Fibroblast of lung (primary cell): Measurements from ENCODE around the gene FNDC8. TPM values are rescaled to one million over a fixed set of nuclear protein-coding genes. Genes with fewer than 3 reads are reported as not detected.
"Not testable (repeated sequence)": the region's sequence is repeated elsewhere in the genome, so short reads cannot be mapped to it uniquely, and the experiment has no call there.

Experiments used
- DNase-seq, 2 donors: peaks; one replicate each; pipeline versions ENCODE4 v3.0.0 to v3.0.0-alpha.2; 2010; ENCODE audit warnings: low read depth in 2 of 2
- H2AFZ ChIP-seq: 2 replicates; pipeline ENCODE4 v1.5.1; 2012; ENCODE audit warnings: low read length, control low read depth, inconsistent platforms
- H3K27ac ChIP-seq: 2 replicates; pipeline ENCODE4 v1.5.1; 2011; ENCODE audit warnings: low read length, control low read depth; ENCODE audit not compliant: insufficient read depth
- H3K27me3 ChIP-seq: 2 replicates; pipeline ENCODE4 v1.5.1; 2011; ENCODE audit warnings: mild to moderate bottlenecking, low read length; ENCODE audit not compliant: control insufficient read depth, insufficient read depth
- H3K36me3 ChIP-seq: 2 replicates; pipeline ENCODE4 v1.5.1; 2011; ENCODE audit warnings: low read length; ENCODE audit not compliant: control insufficient read depth, insufficient read depth
- H3K4me1 ChIP-seq: 2 replicates; pipeline ENCODE4 v1.5.1; 2011; ENCODE audit warnings: low read length; ENCODE audit not compliant: control insufficient read depth, insufficient read depth; ENCODE audit errors: extremely low read depth
- H3K4me2 ChIP-seq: 2 replicates; pipeline ENCODE4 v1.5.1; 2011; ENCODE audit warnings: low read length, control low read depth; ENCODE audit not compliant: insufficient read depth; ENCODE audit errors: extremely low read depth
- H3K4me3 ChIP-seq, 4 experiments: fragments of 200-600 bp in 1 of 4; sonication (generic) in 1 of 4; replicated peaks in 1 of 4; 2 replicates each; pipeline ENCODE4 v1.5.1; 2011 to 2016; ENCODE audit warnings: low read length in 4 of 4, low read depth in 3 of 4, mild to moderate bottlenecking in 3 of 4, control low read depth in 2 of 4, inconsistent platforms in 1 of 4, mixed read lengths in 1 of 4; ENCODE audit not compliant: insufficient read depth in 1 of 4; ENCODE audit errors: control extremely low read depth in 1 of 4
- H3K79me2 ChIP-seq: 2 replicates; pipeline ENCODE4 v1.5.1; 2012; ENCODE audit warnings: mild to moderate bottlenecking, low read length, inconsistent platforms; ENCODE audit not compliant: control insufficient read depth, insufficient read depth
- H3K9ac ChIP-seq: 2 replicates; pipeline ENCODE4 v1.5.1; 2011; ENCODE audit warnings: mild to moderate bottlenecking, low read length, control low read depth; ENCODE audit not compliant: insufficient read depth
- H3K9me3 ChIP-seq: 2 replicates; pipeline ENCODE4 v1.5.1; 2012; ENCODE audit warnings: low read depth, low read length; ENCODE audit not compliant: control insufficient read depth, insufficient read depth
- H4K20me1 ChIP-seq: 2 replicates; pipeline ENCODE4 v1.5.1; 2011; ENCODE audit warnings: low read length; ENCODE audit not compliant: control insufficient read depth, insufficient read depth; ENCODE audit errors: extremely low read depth
- EZH2 ChIP-seq: IDR thresholded peaks from 2 replicates; pipeline ENCODE4 v1.5.1; 2012; ENCODE audit warnings: low read length, control low read depth, mild to moderate bottlenecking; ENCODE audit errors: missing control alignments
- polyA plus RNA-seq, 2 donors: library from polyadenylated mRNA; depleted of rRNA in 1 of 2; stranded (reverse) in 1 of 2; unstranded in 1 of 2; fragments of >200 nt; gene quantifications; 2 replicates each; pipeline ENCODE4 v1.2.1, GENCODE V29; 2011 to 2012; ENCODE audit warnings: missing spikeins in 1 of 2
- total RNA-seq: library from RNA; depleted of rRNA; stranded (reverse); fragments of >200 nt; gene quantifications from 2 replicates; pipeline ENCODE4 v1.2.1, GENCODE V29; 2014
- TF ChIP-seq, protein P1 (sequence below), 2 donors: IDR thresholded peaks in 1 of 2; conservative IDR thresholded peaks in 1 of 2; 1 replicate in 1 of 2; 2 replicates in 1 of 2; pipeline ENCODE4 v1.5.1; 2011 to 2012; ENCODE audit warnings: low read length in 2 of 2, control low read depth in 1 of 2, inconsistent platforms in 1 of 2, low read depth in 1 of 2, mild to moderate bottlenecking in 1 of 2

The FNDC8 gene
- total and polyA plus RNA-seq, 2 donors (not counting 1 experiment from before 2014, with no cell fraction given): not detected

DNA sequence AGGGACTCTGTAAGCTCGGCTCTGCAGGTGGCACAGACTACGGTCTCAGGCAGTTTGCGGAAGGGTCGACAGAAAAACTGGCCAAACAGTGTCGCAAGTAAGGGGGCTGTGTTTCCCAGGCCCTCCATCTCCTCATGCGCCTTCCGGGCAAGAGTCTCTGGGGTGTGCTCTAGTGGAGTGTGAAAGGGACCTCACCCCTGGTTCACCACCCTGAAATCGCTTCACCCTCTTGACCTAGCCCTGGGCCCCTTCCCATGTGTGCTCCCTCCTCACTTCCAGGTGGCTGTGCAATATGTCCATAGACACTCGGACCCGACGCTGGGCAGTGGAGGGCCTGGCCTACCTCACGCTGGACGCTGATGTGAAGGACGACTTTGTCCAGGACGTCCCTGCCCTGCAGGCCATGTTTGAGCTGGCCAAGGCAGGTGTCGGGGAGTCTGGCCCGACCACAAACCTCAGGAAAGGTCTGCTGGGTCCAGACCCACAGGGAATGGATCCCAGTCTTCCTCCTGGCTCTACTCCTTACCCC lies 48.5 kb downstream of the FNDC8 start:
- no peak overlapping the region for H2AFZ ChIP-seq
- no peak for DNase-seq

DNA sequence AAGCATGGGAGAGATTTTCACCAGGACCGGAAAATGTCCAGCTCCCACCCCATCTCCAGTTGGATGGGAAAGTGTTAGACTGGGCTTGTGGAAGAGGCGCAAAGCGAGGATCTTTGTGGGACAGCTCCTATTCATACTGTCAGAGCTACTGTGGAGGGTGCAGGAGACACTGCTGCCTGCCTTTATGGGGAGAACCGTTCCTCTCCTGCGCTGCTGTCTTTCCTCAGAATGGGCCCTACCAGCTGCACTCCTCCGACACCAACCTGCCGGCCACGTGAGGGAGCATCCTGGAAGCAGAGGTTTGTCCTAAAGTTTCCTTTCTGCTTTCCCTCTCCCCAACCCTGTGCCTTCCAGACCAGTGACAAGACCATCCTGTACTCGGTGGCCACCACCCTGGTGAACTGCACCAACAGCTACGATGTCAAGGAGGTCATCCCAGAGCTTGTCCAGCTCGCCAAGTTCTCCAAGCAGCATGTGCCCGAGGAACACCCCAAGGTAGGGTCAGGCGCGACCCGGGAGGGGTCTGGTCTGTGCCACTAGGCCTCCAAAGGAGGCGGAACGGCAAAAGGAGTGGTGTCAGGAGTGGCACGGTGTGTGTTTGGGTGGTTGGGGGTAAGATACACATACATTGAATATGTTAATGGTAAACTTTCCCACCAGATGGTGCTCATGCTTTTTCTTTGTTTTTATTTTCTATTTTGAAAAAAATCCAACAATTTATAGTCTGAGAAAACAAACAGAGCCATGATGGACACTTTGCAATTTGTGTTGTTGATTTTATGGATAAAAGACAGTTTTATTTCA lies 49.8 kb downstream of the FNDC8 start:
- DNase-seq: peak in 1 of 2 donors; percentile 56
- H3K27ac ChIP-seq: no peak overlapping the region
- H3K9me3 ChIP-seq: no peaks in the 10 kb centered on the region
- no peak overlapping the region for H3K9ac ChIP-seq
- H3K79me2 ChIP-seq: no peaks in the 10 kb centered on the region
- no peak overlapping the region for H3K4me2 ChIP-seq
- no peaks in the 10 kb centered on the region for H4K20me1 ChIP-seq
- H2AFZ ChIP-seq: peak overlapping the region; percentile 67
- no peaks in the 10 kb centered on the region for H3K36me3 ChIP-seq
- no peak overlapping the region for H3K4me3 ChIP-seq
- H3K27me3 ChIP-seq: peaks cover 2% of the 10 kb centered on the region
- TF ChIP-seq, protein P1, sequence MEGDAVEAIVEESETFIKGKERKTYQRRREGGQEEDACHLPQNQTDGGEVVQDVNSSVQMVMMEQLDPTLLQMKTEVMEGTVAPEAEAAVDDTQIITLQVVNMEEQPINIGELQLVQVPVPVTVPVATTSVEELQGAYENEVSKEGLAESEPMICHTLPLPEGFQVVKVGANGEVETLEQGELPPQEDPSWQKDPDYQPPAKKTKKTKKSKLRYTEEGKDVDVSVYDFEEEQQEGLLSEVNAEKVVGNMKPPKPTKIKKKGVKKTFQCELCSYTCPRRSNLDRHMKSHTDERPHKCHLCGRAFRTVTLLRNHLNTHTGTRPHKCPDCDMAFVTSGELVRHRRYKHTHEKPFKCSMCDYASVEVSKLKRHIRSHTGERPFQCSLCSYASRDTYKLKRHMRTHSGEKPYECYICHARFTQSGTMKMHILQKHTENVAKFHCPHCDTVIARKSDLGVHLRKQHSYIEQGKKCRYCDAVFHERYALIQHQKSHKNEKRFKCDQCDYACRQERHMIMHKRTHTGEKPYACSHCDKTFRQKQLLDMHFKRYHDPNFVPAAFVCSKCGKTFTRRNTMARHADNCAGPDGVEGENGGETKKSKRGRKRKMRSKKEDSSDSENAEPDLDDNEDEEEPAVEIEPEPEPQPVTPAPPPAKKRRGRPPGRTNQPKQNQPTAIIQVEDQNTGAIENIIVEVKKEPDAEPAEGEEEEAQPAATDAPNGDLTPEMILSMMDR (conservative IDR thresholded peaks at IDR 0.05 in 1 of 2, IDR thresholded peaks at IDR 0.05 in 1 of 2; ENCODE audit: low read depth in 1 of 2, low read length in 2 of 2): peak; percentile 14 to 23
- no peak for TF ChIP-seq EZH2
- no peaks in the 10 kb centered on the region for H3K4me1 ChIP-seq

More for the DNA sequence above, 48.5 kb downstream of the FNDC8 start:
- H3K4me2 ChIP-seq: no peak overlapping the region
- no peaks in the 10 kb centered on the region for H3K79me2 ChIP-seq
- no peaks in the 10 kb centered on the region for H4K20me1 ChIP-seq
- H3K9ac ChIP-seq: no peak overlapping the region
- H3K9me3 ChIP-seq: no peaks in the 10 kb centered on the region
- H3K36me3 ChIP-seq: no peaks in the 10 kb centered on the region
- TF ChIP-seq, protein P1 (conservative IDR thresholded peaks at IDR 0.05 in 1 of 2, IDR thresholded peaks at IDR 0.05 in 1 of 2; ENCODE audit: low read depth in 1 of 2, low read length in 2 of 2): no peak
- TF ChIP-seq EZH2: no peak
- no peaks in the 10 kb centered on the region for H3K4me1 ChIP-seq
- H3K27me3 ChIP-seq: no peaks in the 10 kb centered on the region
- H3K4me3 ChIP-seq: no peak overlapping the region
- H3K27ac ChIP-seq: no peak overlapping the region

DNA sequence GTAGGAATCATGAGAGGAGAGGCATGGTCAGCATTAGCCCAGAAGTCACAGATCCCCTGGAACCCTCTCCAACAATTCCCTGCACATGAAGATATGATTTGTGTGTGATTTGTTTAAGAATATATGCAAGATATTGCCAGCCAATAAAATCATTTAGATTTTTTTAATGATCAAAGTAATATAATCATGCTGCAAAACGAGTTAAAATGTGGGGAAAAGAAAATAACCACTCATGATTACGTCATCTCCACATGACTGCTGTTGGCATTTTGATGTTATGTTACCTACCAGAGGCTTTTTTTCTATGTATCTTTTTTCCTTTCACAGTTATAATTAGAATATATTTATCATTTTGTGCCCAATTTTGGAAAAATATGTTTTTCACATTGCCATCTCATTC lies 50.4 kb downstream of the FNDC8 start:
- TF ChIP-seq, protein P1 (conservative IDR thresholded peaks at IDR 0.05 in 1 of 2, IDR thresholded peaks at IDR 0.05 in 1 of 2; ENCODE audit: low read depth in 1 of 2, low read length in 2 of 2): no peak
- no peak for TF ChIP-seq EZH2
- no peaks in the 10 kb centered on the region for H3K79me2 ChIP-seq
- H3K9ac ChIP-seq: no peak overlapping the region
- no peak overlapping the region for H3K4me2 ChIP-seq
- peak in 1 of 2 donors; percentile 33 for DNase-seq
- H3K9me3 ChIP-seq: no peaks in the 10 kb centered on the region
- H3K27ac ChIP-seq: no peak overlapping the region
- peaks cover 2% of the 10 kb centered on the region for H3K27me3 ChIP-seq
- no peaks in the 10 kb centered on the region for H3K4me1 ChIP-seq
- no peaks in the 10 kb centered on the region for H4K20me1 ChIP-seq
- no peaks in the 10 kb centered on the region for H3K36me3 ChIP-seq
- no peak overlapping the region for H3K4me3 ChIP-seq
- no peak overlapping the region for H2AFZ ChIP-seq

DNA sequence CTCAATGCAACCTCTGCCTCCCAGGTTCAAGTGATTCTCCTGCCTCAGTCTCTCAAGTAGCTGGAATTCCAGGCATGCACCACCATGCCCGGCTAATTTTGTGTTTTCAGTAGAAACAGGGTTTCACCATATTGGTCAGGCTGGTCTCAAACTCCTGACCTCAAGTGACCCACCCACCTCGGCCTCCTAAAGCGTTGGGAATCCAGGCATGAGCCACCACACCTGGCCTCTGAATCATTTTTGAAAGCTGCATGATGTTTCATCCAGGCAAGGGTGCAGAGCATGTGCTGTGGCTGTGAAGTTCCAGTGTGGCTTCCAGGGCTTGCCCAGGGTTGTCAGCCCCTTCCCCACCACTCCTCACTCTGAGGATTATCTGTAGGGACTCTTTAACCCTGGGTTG lies 50.9 kb downstream of the FNDC8 start:
- H3K4me1 ChIP-seq, H3K27me3 ChIP-seq, H3K4me2 ChIP-seq, H3K36me3 ChIP-seq, H2AFZ ChIP-seq, H3K79me2 ChIP-seq, H3K4me3 ChIP-seq, H3K9ac ChIP-seq, H4K20me1 ChIP-seq, H3K9me3 ChIP-seq, DNase-seq, H3K27ac ChIP-seq: not testable (repeated sequence)
